Astrocyte of the cerebellum (primary cell): ENCODE data around the gene TCERG1L.

Experiments used
- DNase-seq: peaks from one replicate; pipeline ENCODE4 v3.0.0-alpha.2; 2011; ENCODE audit warnings: low read depth
- H3K4me3 ChIP-seq: 2 replicates; pipeline ENCODE4 v1.5.1; 2011; ENCODE audit warnings: mild to moderate bottlenecking, low read depth, low read length, moderate library complexity
- in situ Hi-C: cut with HindIII; loops from 2 replicates; pipeline ENCODE4 v1.10.0; 2017; ENCODE audit warnings: low sequenced_read_pairs
- TF ChIP-seq, protein P1 (sequence below): IDR thresholded peaks from 2 replicates; pipeline ENCODE4 v1.5.1; 2012; ENCODE audit warnings: low read length, low read depth, moderate library complexity, mild to moderate bottlenecking; ENCODE audit errors: missing control alignments

TCERG1L gene

GRCh38 chr10:131077724-131078123 is 233.8 kb downstream of the TCERG1L start:
- DNase-seq, result no peak
- in situ Hi-C loops, result no loop called here
- no peak overlapping the region for H3K4me3 ChIP-seq
- TF ChIP-seq, protein P1, sequence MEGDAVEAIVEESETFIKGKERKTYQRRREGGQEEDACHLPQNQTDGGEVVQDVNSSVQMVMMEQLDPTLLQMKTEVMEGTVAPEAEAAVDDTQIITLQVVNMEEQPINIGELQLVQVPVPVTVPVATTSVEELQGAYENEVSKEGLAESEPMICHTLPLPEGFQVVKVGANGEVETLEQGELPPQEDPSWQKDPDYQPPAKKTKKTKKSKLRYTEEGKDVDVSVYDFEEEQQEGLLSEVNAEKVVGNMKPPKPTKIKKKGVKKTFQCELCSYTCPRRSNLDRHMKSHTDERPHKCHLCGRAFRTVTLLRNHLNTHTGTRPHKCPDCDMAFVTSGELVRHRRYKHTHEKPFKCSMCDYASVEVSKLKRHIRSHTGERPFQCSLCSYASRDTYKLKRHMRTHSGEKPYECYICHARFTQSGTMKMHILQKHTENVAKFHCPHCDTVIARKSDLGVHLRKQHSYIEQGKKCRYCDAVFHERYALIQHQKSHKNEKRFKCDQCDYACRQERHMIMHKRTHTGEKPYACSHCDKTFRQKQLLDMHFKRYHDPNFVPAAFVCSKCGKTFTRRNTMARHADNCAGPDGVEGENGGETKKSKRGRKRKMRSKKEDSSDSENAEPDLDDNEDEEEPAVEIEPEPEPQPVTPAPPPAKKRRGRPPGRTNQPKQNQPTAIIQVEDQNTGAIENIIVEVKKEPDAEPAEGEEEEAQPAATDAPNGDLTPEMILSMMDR, result no peak

DNA sequence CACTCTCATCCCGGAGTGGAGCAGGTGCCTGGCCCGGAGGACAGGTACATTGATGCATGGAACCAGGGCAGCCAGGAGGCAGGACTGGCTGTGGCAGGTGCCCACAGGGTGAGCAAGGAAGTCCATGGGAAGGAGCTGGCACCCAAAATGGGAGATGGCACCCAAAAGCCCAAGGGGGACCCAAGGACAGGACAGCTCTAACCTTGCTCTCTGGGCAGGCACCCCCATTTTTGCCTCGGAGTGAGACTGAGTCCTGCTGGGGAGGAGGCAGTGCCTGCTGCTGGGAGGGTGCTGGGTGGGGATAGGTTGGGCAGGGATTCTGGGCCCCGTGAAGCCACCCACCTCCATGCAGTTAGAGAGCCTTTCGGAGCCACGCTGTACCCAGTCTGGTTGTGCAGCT is 234.5 kb downstream of the TCERG1L start:
- in situ Hi-C loops, result no loop called here
- DNase-seq, result no peak
- TF ChIP-seq, protein P1, result no peak
- no peak overlapping the region for H3K4me3 ChIP-seq

- TF ChIP-seq, protein P1, result no peak
- in situ Hi-C loops, result no loop called here
- DNase-seq, result no peak
- H3K4me3 ChIP-seq, result no peak overlapping the region
Observed at GRCh38 chr10:131076356-131076755, 235.2 kb downstream of the TCERG1L start.

GRCh38 chr10:131075218-131075770 is 236.2 kb downstream of the TCERG1L start:
- no peak overlapping the region for H3K4me3 ChIP-seq
- in situ Hi-C loops, result no loop called here
- TF ChIP-seq, protein P1, result no peak
- DNase-seq, result no peak

- H3K4me3 ChIP-seq, result no peak overlapping the region
- no peak for DNase-seq
- in situ Hi-C loops, result no loop called here
- TF ChIP-seq, protein P1, result no peak
Observed at GRCh38 chr10:131074682-131075081, 236.8 kb downstream of the TCERG1L start.

- in situ Hi-C loops, result no loop called here
- TF ChIP-seq, protein P1, result no peak
- no peak overlapping the region for H3K4me3 ChIP-seq
- no peak for DNase-seq
Observed at GRCh38 chr10:131073469-131074035, 238.0 kb downstream of the TCERG1L start.
